GM10248 (cell line): Measurements from ENCODE around the gene GLB1L.

Source experiments
- CTCF ChIA-PET: fragments of 300-600 bp; sonication (Branson Sonifier 250); formaldehyde crosslinking; extraction: SDS; loops from one replicate; lab custom pipeline; 2021; ENCODE audit warnings: antibody characterized with exemption; lab: Yijun Ruan, JAX
- POLR2A ChIA-PET: fragments of 350-650 bp; sonication (Branson Sonifier 250); formaldehyde crosslinking; extraction: SDS; loops from one replicate; lab custom pipeline; 2020; ENCODE audit warnings: antibody characterized with exemption; lab: Yijun Ruan, JAX
- DNase-seq: peaks from one replicate; pipeline ENCODE4 v3.0.0; 2012; ENCODE audit errors: extremely low spot score
- TF ChIP-seq, protein P1 (sequence below): IDR thresholded peaks from 2 replicates; pipeline ENCODE4 v1.5.1; 2012; ENCODE audit warnings: mild to moderate bottlenecking, low read depth; ENCODE audit errors: extremely low read depth, missing control alignments, control extremely low read depth

GLB1L gene

DNA sequence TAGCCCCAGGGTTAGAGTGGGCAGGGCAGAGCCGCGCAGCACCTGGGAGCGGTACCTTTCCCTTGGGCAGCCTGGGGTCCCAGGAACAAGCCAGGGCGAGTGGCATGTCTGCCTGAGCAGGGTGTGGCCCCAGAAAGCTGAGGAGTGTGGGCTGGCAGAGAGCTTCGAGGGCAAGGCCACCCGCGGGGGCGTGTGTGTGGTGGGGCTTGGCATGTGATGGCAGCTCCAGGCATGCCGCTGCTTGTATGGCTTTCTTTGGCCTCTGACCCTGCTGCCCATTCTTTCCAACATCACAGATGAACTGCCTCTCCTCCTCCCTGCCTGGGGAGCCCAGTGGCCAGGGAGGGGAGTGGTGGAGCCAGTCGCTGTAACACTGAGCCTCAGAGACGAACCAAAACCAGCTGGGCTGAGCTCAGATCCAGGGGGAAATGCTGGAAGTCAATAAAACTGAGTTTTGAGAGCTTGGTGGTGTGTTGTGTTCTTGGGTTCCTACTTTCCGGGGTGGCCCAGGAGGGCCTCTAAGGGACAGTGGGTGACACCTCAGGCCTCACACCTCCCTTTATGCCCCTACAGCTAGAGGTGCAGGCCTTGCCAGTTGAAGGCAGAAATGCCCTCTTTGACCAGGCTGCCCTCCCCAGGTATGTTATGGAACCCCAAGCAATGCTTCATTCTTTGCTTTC is 41.3 kb upstream of the GLB1L start:
- ChIA-PET POLR2A (interaction anchor here (0.7 to 1.0 kb wide), 3 partner anchors 8 to 59 kb away, joined by 3 to 8 read pairs (median 3); no protein-coding TSS in a partner anchor), CTCF (interaction anchor here (1.0 to 16.0 kb wide), 5 partner anchors 4 to 307 kb away, joined by 4 to 336 read pairs (median 20); partner anchors contain the start of gene DNAJB2)
- TF ChIP-seq, protein P1, sequence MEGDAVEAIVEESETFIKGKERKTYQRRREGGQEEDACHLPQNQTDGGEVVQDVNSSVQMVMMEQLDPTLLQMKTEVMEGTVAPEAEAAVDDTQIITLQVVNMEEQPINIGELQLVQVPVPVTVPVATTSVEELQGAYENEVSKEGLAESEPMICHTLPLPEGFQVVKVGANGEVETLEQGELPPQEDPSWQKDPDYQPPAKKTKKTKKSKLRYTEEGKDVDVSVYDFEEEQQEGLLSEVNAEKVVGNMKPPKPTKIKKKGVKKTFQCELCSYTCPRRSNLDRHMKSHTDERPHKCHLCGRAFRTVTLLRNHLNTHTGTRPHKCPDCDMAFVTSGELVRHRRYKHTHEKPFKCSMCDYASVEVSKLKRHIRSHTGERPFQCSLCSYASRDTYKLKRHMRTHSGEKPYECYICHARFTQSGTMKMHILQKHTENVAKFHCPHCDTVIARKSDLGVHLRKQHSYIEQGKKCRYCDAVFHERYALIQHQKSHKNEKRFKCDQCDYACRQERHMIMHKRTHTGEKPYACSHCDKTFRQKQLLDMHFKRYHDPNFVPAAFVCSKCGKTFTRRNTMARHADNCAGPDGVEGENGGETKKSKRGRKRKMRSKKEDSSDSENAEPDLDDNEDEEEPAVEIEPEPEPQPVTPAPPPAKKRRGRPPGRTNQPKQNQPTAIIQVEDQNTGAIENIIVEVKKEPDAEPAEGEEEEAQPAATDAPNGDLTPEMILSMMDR: no peak
- DNase-seq: no peak

GRCh38 chr2:219285894-219286425 is 40.7 kb upstream of the GLB1L start:
- no peak for DNase-seq
- ChIA-PET POLR2A (interaction anchor here (1.0 kb wide), 1 partner anchor 34 kb away, joined by 8 read pairs; no protein-coding TSS in a partner anchor), CTCF (interaction anchor here (1.0 to 16.0 kb wide), 6 partner anchors 5 to 306 kb away, joined by 3 to 336 read pairs (median 12); partner anchors contain the start of gene DNAJB2)
- TF ChIP-seq, protein P1: no peak

- POLR2A ChIA-PET: no interaction called here
Measured at GRCh38 chr2:219285373-219285735, 40.1 kb upstream of the GLB1L start.

GRCh38 chr2:219284501-219285372 is 39.5 kb upstream of the GLB1L start:
- TF ChIP-seq, protein P1: no peak
- POLR2A ChIA-PET: interaction anchor here (1.0 kb wide), 1 partner anchor 113 kb away, joined by 3 read pairs; no protein-coding TSS in a partner anchor
- CTCF ChIA-PET: interaction anchor here (1.1 to 16.0 kb wide), 5 partner anchors 6 to 305 kb away, joined by 3 to 336 read pairs (median 4); no protein-coding TSS in a partner anchor
- no peak for DNase-seq

More at GRCh38 chr2:219285373-219285735, 40.1 kb upstream of the GLB1L start:
- CTCF ChIA-PET: interaction anchor here (1.1 to 16.0 kb wide), 6 partner anchors 6 to 305 kb away, joined by 3 to 336 read pairs (median 12); partner anchors contain the start of gene DNAJB2
- TF ChIP-seq, protein P1: no peak
- DNase-seq: no peak

GRCh38 chr2:219282943-219283581 is 37.8 kb upstream of the GLB1L start:
- CTCF ChIA-PET: interaction anchor here (0.9 to 16.0 kb wide), 5 partner anchors 8 to 123 kb away, joined by 3 to 336 read pairs (median 6); partner anchors contain the start of gene SLC23A3
- POLR2A ChIA-PET: interaction anchor here (2.0 kb wide), 1 partner anchor 29 kb away, joined by 8 read pairs; the partner anchor contains the start of gene TUBA4A
- TF ChIP-seq, protein P1: no peak
- no peak for DNase-seq
